CD14-positive monocyte (primary cell): ENCODE data around the gene SECTM1. TPM values are rescaled to one million over a fixed set of nuclear protein-coding genes. Genes with fewer than 3 reads are reported as not detected.
A peak's percentile ranks its signal among the peaks of the same experiment; 100 is the strongest.

ENCODE experiments used
- DNase-seq, 3 donors: peaks; one replicate each; pipeline ENCODE4 v3.0.0-alpha.2; 2011 to 2022
- H2AFZ ChIP-seq: 2 replicates; pipeline ENCODE4 v1.6.0; 2012; ENCODE audit warnings: mild to moderate bottlenecking, low read depth, low read length, inconsistent platforms; ENCODE audit not compliant: insufficient read depth, poor library complexity, severe bottlenecking
- H3K27ac ChIP-seq, 2 donors: 1 replicate in 1 of 2; 2 replicates in 1 of 2; pipeline ENCODE4 v1.5.1; 2012 to 2013; ENCODE audit warnings: low read length in 2 of 2, control low read depth in 1 of 2, inconsistent platforms in 1 of 2, low read depth in 1 of 2, mild to moderate bottlenecking in 1 of 2
- H3K27me3 ChIP-seq, 2 donors: one replicate each; pipeline versions ENCODE4 v1.6.0 to v1.6.1; 2011 to 2013; ENCODE audit warnings: low read length in 2 of 2; ENCODE audit not compliant: control insufficient read depth in 2 of 2, insufficient read depth in 2 of 2
- H3K36me3 ChIP-seq, 2 donors: replicated peaks in 1 of 2; 1 replicate in 1 of 2; 2 replicates in 1 of 2; pipeline versions ENCODE4 v1.5.1 to v1.6.1; 2012 to 2013; ENCODE audit warnings: low read length in 2 of 2, control low read depth in 1 of 2, inconsistent platforms in 1 of 2, mild to moderate bottlenecking in 1 of 2; ENCODE audit not compliant: insufficient read depth in 2 of 2, control insufficient read depth in 1 of 2
- H3K4me1 ChIP-seq, 2 donors: 1 replicate in 1 of 2; 2 replicates in 1 of 2; pipeline versions ENCODE4 v1.5.1 to v1.6.1; 2012 to 2013; ENCODE audit warnings: low read length in 2 of 2, control low read depth in 1 of 2, inconsistent platforms in 1 of 2, mild to moderate bottlenecking in 1 of 2, moderate library complexity in 1 of 2; ENCODE audit not compliant: insufficient read depth in 2 of 2, control insufficient read depth in 1 of 2
- H3K4me2 ChIP-seq: replicated peaks from 2 replicates; pipeline ENCODE3; 2012; ENCODE audit warnings: low read length, moderate library complexity, mild to moderate bottlenecking; ENCODE audit not compliant: poor library complexity, severe bottlenecking; ENCODE audit errors: extremely low read depth
- H3K4me3 ChIP-seq, 3 experiments: fragments of 200-600 bp in 1 of 3; sonication (generic) in 1 of 3; replicated peaks in 1 of 3; 1 replicate in 2 of 3; 2 replicates in 1 of 3; pipeline ENCODE4 v1.5.1; 2011 to 2013; ENCODE audit warnings: low read length in 3 of 3, mild to moderate bottlenecking in 3 of 3, control low read depth in 2 of 3, low read depth in 2 of 3, inconsistent platforms in 1 of 3, moderate library complexity in 1 of 3
- H3K79me2 ChIP-seq: 2 replicates; pipeline ENCODE4 v1.6.0; 2012; ENCODE audit warnings: mild to moderate bottlenecking, control low read depth, inconsistent platforms, low read length, moderate library complexity; ENCODE audit not compliant: insufficient read depth
- H3K9ac ChIP-seq: 2 replicates; pipeline ENCODE4 v1.6.0; 2017; ENCODE audit warnings: low read length, mild to moderate bottlenecking; ENCODE audit not compliant: insufficient read depth, poor library complexity, severe bottlenecking
- H3K9me3 ChIP-seq, 2 donors: replicated peaks in 1 of 2; 1 replicate in 1 of 2; 2 replicates in 1 of 2; pipeline versions ENCODE4 v1.5.1 to v1.6.1; 2012 to 2013; ENCODE audit warnings: low read length in 2 of 2, control low read depth in 1 of 2; ENCODE audit not compliant: control insufficient read depth in 1 of 2, insufficient read depth in 1 of 2
- H4K20me1 ChIP-seq: 2 replicates; pipeline ENCODE4 v1.6.0; 2012; ENCODE audit warnings: mild to moderate bottlenecking, low read length, control low read depth, moderate library complexity; ENCODE audit not compliant: insufficient read depth
- H3K27ac Mint-ChIP-seq, 7 donors: one replicate each; pipeline ENCODE4 v1.8.0; 2020; ENCODE audit warnings: mild to moderate bottlenecking in 7 of 7, mixed read lengths in 7 of 7, moderate library complexity in 6 of 7, inconsistent platforms in 2 of 7
- H3K27me3 Mint-ChIP-seq, 3 donors: one replicate each; pipeline ENCODE4 v1.8.0; 2021 to 2022; ENCODE audit warnings: low read depth in 3 of 3, mild to moderate bottlenecking in 3 of 3, mixed read lengths in 3 of 3, moderate library complexity in 3 of 3, inconsistent platforms in 1 of 3
- H3K36me3 Mint-ChIP-seq, 2 donors: one replicate each; pipeline ENCODE4 v1.8.0; 2020; ENCODE audit warnings: mixed read lengths in 2 of 2, inconsistent platforms in 1 of 2, mild to moderate bottlenecking in 1 of 2
- H3K4me1 Mint-ChIP-seq: one replicate; pipeline ENCODE4 v1.8.0; 2020; ENCODE audit warnings: mild to moderate bottlenecking, mixed read lengths
- H3K4me3 Mint-ChIP-seq, 2 donors: one replicate each; pipeline ENCODE4 v1.8.0; 2020; ENCODE audit warnings: mild to moderate bottlenecking in 2 of 2, mixed read lengths in 2 of 2, moderate library complexity in 1 of 2
- H3K9me3 Mint-ChIP-seq, 7 donors: one replicate each; pipeline ENCODE4 v1.8.0; 2020 to 2022; ENCODE audit warnings: mixed read lengths in 7 of 7, mild to moderate bottlenecking in 6 of 7, moderate library complexity in 6 of 7, inconsistent platforms in 2 of 7
- WGBS: methylation state at CpG from one replicate; pipeline ENCODE4 v1.1.5; 2013; ENCODE audit warnings: missing lambda C conversion rate; ENCODE audit not compliant: insufficient coverage; 5-methylcytosine and 5-hydroxymethylcytosine counted together
- intact Hi-C, 2 donors: fragments of 100-400 bp; cut with micrococcal nuclease; formaldehyde crosslinking; loops; one replicate each; pipeline versions ENCODE4 v1.15.0 to v1.15.1; 2023
- polyA plus RNA-seq, 3 donors: library from polyadenylated mRNA; depleted of rRNA in 1 of 3; unstranded in 2 of 3; stranded (reverse) in 1 of 3; fragments of 300-500 nt in 2 of 3; fragments of >200 nt in 1 of 3; fragmentation: Illumina TruSeq in 2 of 3; gene quantifications; 1 replicate in 2 of 3; 2 replicates in 1 of 3; pipeline ENCODE4 v1.2.3, GENCODE V29; 2012 to 2021
- TF ChIP-seq, protein P1 (sequence below): fragments of 200-600 bp; IDR thresholded peaks from one replicate; pipeline ENCODE4 v1.8.0; 2022; ENCODE audit warnings: antibody characterized with exemption, mild to moderate bottlenecking

Gene SECTM1
- polyA plus RNA-seq, 3 donors: 136 to 209 (median 188) TPM

DNA sequence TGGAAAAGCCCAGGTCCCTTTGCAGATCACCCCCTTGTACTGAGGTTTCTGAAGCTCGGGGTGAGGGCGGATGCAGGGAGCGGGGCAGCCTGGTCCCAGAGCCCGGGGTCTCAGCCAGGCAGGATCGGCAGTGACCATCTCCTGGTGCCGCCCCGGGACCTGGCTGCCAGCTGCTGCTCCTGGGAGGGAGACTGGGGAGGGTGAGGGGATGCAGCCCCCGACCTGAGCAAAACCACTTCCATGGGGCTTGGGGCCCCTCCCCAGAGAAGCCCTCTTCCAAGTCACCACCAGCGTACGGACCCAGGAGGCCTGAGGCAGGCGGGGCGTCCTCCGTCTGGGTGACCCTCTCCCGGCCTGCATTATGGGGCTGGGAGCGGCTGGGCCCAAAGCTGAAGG lies 31.0 kb downstream of the SECTM1 start:
- WGBS: 75% methylated on average over 11 of the region's 15 CpGs

DNA sequence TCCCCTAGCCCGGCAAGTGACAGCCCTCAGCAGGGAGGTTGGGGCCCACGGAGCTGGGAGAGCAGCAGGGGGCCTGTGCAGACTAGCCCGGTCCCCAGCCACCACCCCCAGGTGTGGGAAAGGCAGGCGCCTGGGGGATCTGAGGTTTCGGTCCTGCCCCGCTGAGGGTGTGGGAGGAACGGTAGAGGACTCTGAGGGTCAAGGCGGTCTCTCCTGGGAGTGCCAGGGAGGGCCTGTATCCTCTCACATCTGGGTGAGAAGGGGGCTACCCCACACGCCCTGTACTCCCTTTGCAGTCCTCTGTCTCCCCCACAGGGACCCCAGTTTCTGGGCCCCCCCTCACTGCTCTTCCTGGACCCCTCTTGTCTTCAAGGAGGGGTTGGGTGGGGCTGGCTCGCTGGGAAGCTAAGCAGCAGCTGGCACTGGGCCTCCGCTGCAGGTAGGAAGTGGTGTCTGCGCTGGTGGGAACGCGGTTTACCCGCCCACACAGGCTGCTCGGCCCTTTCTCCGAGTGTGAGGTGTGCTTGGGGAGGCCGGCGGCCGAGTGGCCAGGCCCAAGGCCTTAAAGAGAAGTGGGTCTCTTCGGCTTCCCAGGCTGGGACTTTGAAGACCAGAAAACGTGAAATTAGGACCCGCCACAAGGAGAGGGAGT lies 31.5 kb downstream of the SECTM1 start:
- Histone ChIP-seq H3K27ac (no peak overlapping the region), H3K4me1 (peaks cover 15 to 26% of the 10 kb centered on the region in 2 donors), H2AFZ (no peak overlapping the region), H3K4me3 (no peak overlapping the region), H3K4me2 (no peak overlapping the region), H3K9me3 (no peaks in the 10 kb centered on the region), H4K20me1 (no peaks in the 10 kb centered on the region), H3K27me3 (peaks cover 5 to 40% of the 10 kb centered on the region in 2 donors), H3K36me3 (no peaks in the 10 kb centered on the region), H3K79me2 (no peaks in the 10 kb centered on the region), H3K9ac (no peak overlapping the region)
- peaks cover 39% of the 10 kb centered on the region for H3K4me1 Mint-ChIP-seq
- intact Hi-C loops: no loop called here
- TF ChIP-seq, protein P1, sequence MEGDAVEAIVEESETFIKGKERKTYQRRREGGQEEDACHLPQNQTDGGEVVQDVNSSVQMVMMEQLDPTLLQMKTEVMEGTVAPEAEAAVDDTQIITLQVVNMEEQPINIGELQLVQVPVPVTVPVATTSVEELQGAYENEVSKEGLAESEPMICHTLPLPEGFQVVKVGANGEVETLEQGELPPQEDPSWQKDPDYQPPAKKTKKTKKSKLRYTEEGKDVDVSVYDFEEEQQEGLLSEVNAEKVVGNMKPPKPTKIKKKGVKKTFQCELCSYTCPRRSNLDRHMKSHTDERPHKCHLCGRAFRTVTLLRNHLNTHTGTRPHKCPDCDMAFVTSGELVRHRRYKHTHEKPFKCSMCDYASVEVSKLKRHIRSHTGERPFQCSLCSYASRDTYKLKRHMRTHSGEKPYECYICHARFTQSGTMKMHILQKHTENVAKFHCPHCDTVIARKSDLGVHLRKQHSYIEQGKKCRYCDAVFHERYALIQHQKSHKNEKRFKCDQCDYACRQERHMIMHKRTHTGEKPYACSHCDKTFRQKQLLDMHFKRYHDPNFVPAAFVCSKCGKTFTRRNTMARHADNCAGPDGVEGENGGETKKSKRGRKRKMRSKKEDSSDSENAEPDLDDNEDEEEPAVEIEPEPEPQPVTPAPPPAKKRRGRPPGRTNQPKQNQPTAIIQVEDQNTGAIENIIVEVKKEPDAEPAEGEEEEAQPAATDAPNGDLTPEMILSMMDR: no peak
- peak overlapping the region in 2 of 7 donors; percentile 37 to 80 for H3K27ac Mint-ChIP-seq
- no peaks in the 10 kb centered on the region for H3K36me3 Mint-ChIP-seq
- H3K4me3 Mint-ChIP-seq: peak overlapping the region in 1 of 2 donors; percentile 51
- 19% methylated on average over 10 of the region's 23 CpGs for WGBS
- H3K9me3 Mint-ChIP-seq: peaks cover 0 to 4% (median 2%) of the 10 kb centered on the region in 7 donors
- H3K27me3 Mint-ChIP-seq: peaks cover 35 to 65% (median 48%) of the 10 kb centered on the region in 3 donors
- DNase-seq: no peak

More for the DNA sequence above, 31.0 kb downstream of the SECTM1 start:
- Mint-ChIP-seq H3K27ac (no peak overlapping the region), H3K4me1 (peaks cover 34% of the 10 kb centered on the region), H3K27me3 (peaks cover 36 to 65% (median 46%) of the 10 kb centered on the region in 3 donors), H3K9me3 (peaks cover 0 to 5% (median 2%) of the 10 kb centered on the region in 7 donors), H3K36me3 (no peaks in the 10 kb centered on the region), H3K4me3 (peak overlapping the region in 1 of 2 donors; percentile 59)
- no peaks in the 10 kb centered on the region for H3K9me3 ChIP-seq
- H2AFZ ChIP-seq: no peak overlapping the region
- no peak overlapping the region for H3K27ac ChIP-seq
- TF ChIP-seq, protein P1: no peak
- no peak overlapping the region for H3K4me3 ChIP-seq
- peaks cover 9 to 20% of the 10 kb centered on the region in 2 donors for H3K4me1 ChIP-seq
- no peak overlapping the region for H3K4me2 ChIP-seq
- peaks cover 5 to 40% of the 10 kb centered on the region in 2 donors for H3K27me3 ChIP-seq
- no peaks in the 10 kb centered on the region for H3K36me3 ChIP-seq
- no peaks in the 10 kb centered on the region for H3K79me2 ChIP-seq
- DNase-seq: no peak
- H3K9ac ChIP-seq: no peak overlapping the region
- H4K20me1 ChIP-seq: no peaks in the 10 kb centered on the region
- intact Hi-C loops: no loop called here
